SKM-1 (cell line): ENCODE measurements around the gene DOCK10.

Source experiments
- DNase-seq: peaks from one replicate; lab custom pipeline; 2025; ENCODE audit not compliant: unreplicated experiment; lab: John Stamatoyannopoulos, UW

DOCK10 gene

GRCh38 chr2:225013425-225014365, 28.6 kb downstream of the DOCK10 start:
- DNase-seq, result no peak

- no peak for DNase-seq
Observed at GRCh38 chr2:225011585-225011984, 30.7 kb downstream of the DOCK10 start.

DNA sequence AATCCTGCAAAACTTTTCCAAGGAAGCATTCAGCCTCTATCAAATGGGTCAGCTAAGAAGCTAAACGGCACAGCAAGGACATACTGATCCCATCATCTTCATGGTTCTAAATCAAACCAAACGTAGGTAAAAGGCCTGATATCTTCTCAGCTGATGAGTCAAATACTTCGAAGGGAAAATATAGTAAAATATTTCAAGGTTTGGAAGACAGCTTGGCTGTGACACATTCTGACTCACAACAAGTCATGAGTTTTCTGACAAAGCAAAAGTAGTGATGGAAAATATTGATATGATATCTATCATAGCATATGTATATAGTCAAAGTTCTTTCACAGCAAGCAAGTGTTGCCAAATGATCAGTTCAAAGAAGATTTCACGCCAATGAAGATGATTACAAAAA, 31.5 kb downstream of the DOCK10 start:
- DNase-seq, result no peak

- DNase-seq, result no peak
Observed at GRCh38 chr2:225009768-225010167, 32.5 kb downstream of the DOCK10 start.

DNA sequence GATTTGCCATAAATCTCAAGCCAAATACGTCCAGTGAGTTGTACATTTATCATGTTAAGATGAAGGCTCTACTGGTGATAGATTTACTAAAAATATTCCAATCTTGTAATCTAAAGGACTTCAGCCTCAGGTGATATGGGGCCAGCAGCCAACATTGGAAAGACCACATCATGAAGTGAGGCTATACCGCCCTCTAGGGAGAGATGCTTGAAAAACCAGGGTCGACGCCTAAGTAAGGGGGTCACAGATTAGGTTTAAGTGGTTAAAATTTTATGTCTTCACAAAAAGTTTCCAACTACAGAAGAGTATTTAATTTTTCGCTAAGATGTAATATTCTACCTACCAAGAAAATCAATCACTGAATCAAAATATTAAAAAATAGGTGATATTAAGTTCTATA, 33.3 kb downstream of the DOCK10 start:
- DNase-seq, result no peak

DNA sequence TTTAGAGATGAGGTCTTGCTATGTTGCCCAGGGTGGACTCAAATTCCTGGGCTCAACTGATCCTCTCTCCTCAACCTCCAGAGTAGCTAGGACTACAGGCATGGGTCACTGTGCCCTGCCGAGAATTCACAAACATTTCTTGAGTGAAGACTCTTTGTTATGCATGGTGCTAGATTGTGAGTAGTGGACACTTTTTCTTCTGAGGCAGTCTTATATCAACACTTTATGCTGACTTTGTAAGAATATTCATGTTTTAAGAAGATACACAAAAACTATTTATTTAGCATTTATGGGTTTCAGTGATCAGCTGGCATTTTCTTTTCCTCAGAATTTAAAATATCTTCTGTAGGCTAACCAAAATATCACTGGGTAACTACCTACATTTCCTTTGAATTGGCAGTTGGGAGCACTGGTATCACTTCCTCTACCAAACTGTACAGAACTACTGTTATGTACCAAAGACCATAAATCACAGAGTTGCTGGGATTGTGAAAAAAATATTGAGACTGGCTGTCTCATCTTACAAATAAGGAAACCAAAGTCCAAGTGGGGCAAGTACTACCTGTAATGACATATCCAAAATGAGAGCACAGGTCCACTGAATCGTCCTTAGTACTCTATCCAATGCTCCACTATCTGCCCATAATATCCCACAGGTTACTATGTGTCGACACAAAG, 34.0 kb downstream of the DOCK10 start:
- no peak for DNase-seq

GRCh38 chr2:225006730-225007129, 35.5 kb downstream of the DOCK10 start:
- no peak for DNase-seq

DNA sequence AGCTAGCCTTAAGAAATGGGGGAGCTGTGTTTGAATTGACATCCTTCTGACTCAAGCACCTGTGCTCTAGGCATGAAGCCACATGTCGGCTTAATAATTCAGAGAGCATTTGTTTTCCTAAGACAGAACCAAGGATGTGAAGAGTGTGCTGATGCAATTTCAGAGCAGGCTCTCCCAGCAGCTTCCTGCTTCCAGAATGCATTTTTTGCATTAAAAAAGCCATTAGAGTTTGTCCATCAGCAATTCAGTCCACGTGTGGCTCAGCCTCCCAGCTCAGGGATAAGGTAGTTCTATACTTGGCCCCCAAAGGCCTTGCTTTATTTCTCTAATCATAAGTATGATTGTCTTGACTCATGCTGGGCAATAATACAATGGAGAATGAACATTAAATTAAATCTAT, 37.7 kb downstream of the DOCK10 start:
- no peak for DNase-seq

DNA sequence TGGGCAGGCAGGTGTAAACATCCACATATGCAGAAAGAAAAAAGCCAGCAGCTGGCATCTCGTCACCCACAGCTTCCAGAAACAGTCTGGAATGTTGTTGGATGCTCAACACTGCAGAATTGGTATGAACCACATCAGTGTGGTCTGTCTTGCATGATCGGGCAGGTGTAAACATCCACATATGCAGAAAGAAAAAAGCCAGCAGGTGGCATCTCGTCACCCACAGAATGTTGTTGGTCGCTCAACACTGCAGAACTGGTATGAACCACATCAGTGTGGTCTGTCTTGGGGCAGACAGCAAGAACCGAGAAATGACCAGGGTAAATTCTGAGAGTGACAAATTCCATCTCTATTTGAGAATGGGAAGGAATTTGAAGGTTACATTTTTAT, 39.6 kb downstream of the DOCK10 start:
- no peak for DNase-seq

GRCh38 chr2:225002039-225002655, 40.1 kb downstream of the DOCK10 start:
- DNase-seq, result peak; percentile 35

DNA sequence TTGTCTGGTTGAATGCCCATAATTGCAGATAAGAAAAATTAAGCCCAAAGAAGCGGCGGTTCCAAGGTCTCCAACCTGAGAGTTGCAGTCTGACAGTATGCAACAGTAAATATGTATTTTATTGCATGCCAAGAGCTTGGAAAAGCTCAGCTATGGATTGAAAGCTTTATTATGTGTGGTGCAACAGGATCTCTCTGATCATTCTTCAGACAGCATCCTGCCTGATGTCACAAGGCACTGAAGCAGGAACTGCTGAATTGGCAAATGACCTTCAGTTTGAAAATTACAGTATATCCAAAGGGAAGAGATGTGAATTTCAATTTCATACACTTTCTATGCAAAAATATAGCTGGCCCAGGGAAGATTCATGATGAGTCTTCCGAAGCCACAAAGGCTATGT, 42.5 kb downstream of the DOCK10 start:
- no peak for DNase-seq

- DNase-seq, result no peak
Observed at GRCh38 chr2:224999321-224999720, 42.9 kb downstream of the DOCK10 start.

DNA sequence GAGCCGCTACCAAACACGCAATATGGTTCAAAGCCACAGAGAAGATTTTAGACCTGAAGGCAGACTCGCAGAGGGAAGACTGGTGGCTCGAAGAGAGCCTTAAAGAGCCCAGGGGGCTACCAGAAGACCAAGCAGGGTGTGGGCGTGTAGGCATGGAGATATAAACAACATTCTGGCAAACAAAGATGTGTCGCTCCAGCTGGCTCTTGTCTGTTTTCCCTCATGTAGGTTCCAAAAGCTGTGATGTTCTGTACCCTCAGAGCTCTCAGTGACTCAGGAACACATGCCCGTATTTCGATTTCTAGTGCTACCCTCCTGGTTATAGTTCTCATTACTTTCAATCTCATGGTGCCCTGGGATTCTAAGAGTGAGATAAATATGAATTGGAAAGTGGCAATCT, 44.5 kb downstream of the DOCK10 start:
- no peak for DNase-seq

DNA sequence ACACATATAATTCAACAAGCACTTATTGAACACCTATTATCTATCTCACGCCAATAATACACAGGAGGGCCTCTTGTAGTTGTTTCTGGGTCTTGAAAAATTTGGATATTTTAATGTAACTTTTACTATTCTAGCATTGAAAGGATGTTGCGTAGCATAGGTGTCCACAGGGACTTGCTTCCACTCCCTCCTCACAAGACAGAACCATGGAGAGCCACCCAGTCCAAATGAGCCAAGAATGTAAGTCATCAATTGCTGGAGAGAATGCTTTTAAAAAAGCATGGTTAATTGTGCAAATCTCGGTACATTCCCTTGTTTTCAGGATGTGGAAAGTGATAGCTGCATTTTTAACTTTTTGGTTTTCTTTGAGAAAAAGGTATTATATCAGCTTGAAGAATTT, 46.8 kb downstream of the DOCK10 start:
- no peak for DNase-seq

DNA sequence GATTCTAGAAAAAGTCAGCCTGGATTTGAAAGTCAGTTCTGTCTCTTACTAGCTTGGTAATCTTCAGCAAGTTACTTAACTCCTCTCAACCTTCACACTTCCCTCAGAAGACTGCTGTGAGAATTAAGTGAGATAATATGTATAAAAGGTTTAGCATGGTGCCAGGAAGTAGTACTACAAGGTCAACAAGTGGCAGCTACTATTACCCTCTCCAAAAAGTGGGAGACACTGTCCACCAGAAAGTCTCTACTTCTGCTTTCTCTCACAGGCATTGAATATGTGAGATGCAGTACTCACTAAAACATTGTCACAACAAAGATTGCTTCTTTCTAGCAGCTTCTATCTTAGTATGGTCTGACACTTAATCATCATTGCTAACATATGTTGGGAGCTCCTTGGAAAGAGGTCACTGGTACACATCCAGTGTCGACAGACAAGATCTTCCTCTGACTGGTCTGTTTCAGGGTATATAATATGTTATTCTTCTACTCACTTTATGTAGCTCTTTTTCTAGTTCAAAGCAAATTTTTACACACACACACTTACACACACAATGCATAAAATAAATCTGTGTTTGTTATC, 47.9 kb downstream of the DOCK10 start:
- DNase-seq, result no peak

GRCh38 chr2:224990710-224991109, 51.6 kb downstream of the DOCK10 start:
- no peak for DNase-seq

GRCh38 chr2:224987733-224988132, 54.5 kb downstream of the DOCK10 start:
- no peak for DNase-seq

- peak; percentile 5 for DNase-seq
Observed at GRCh38 chr2:224986477-224986876, 55.8 kb downstream of the DOCK10 start.

GRCh38 chr2:224984637-224985036, 57.6 kb downstream of the DOCK10 start:
- DNase-seq, result no peak

- no peak for DNase-seq
Observed at GRCh38 chr2:224983712-224984554, 58.3 kb downstream of the DOCK10 start.
